Right lobe of liver (tissue), 6 donors: ENCODE results near the gene IL3. TPM values are rescaled to one million over a fixed set of nuclear protein-coding genes. Genes with fewer than 3 reads are reported as not detected.

Experiments used
- ATAC-seq, 4 donors: fragments of 200-7000 bp; cut with Tn5 transposase; one replicate each; pipeline ENCODE4 v1.9.1; 2020; ENCODE audit warnings: mild to moderate bottlenecking in 4 of 4, moderate library complexity in 4 of 4
- DNase-seq, 3 donors: peaks; one replicate each; pipeline ENCODE4 v3.0.0-alpha.2; 2020
- H3K27ac ChIP-seq, 3 donors: fragments of 200-600 bp; one replicate each; pipeline ENCODE4 v1.8.0; 2022
- H3K27me3 ChIP-seq, 2 donors: fragments of 200-600 bp; one replicate each; pipeline ENCODE4 v1.8.0; 2022
- H3K36me3 ChIP-seq, 4 donors: fragments of 200-600 bp; sonication (generic) in 1 of 4; one replicate each; pipeline versions ENCODE4 v1.5.1 to v1.8.0; 2017 to 2022; ENCODE audit warnings: control low read depth in 1 of 4
- H3K4me1 ChIP-seq, 4 donors: fragments of 200-600 bp; sonication (generic) in 1 of 4; one replicate each; pipeline versions ENCODE4 v1.5.1 to v1.8.0; 2017 to 2022; ENCODE audit warnings: control low read depth in 1 of 4
- H3K4me3 ChIP-seq, 3 donors: fragments of 200-600 bp; one replicate each; pipeline ENCODE4 v1.8.0; 2022
- H3K9me3 ChIP-seq, 4 donors: fragments of 200-600 bp; sonication (generic) in 1 of 4; one replicate each; pipeline versions ENCODE4 v1.5.1 to v1.8.0; 2017 to 2022; ENCODE audit warnings: control low read depth in 1 of 4
- CTCF ChIP-seq, 4 donors: fragments of 200-600 bp in 3 of 4; fragments of 450-650 bp in 1 of 4; IDR thresholded peaks; one replicate each; pipeline versions ENCODE4 v1.5.1 to v1.8.0; 2016 to 2022; ENCODE audit warnings: antibody characterized with exemption in 4 of 4, mild to moderate bottlenecking in 2 of 4
- POLR2A ChIP-seq: fragments of 450-650 bp; IDR thresholded peaks from one replicate; pipeline ENCODE4 v1.6.1; 2017; ENCODE audit warnings: antibody characterized with exemption, mild to moderate bottlenecking
- WGBS: methylation state at CpG from one replicate; pipeline ENCODE4 v1.1.6; 2018; ENCODE audit warnings: low coverage, low lambda C conversion rate; ENCODE audit not compliant: insufficient coverage; ENCODE audit errors: missing lambda C conversion rate; 5-methylcytosine and 5-hydroxymethylcytosine counted together
- intact Hi-C, 2 donors: fragments of 100-400 bp; cut with DNase I; formaldehyde crosslinking; loops; one replicate each; pipeline versions ENCODE4 v1.11.2 to v1.14.1; 2022
- total RNA-seq, 6 experiments: library from RNA; depleted of rRNA in 2 of 6; stranded (reverse); fragments of >200 nt in 2 of 6; fragmentation: NEBNext Ultra II Directional in 3 of 6; extraction: Animal tissue kit (Norgen Biotek cat#: 25700) in 3 of 6; gene quantifications; one replicate each; pipeline versions ENCODE4 v1.1.0 to v1.2.4, GENCODE V29; 2016 to 2023
- donor health status: DM: no; HTN: yes; CAD: no.
- donor health status: DM: no; HTN: no; CAD: no.
- donor health status: DM: no; HTN: no; CAD: no.
- donor health status: DM: no; HTN: yes; CAD: no.
- donor health status: DM: no; HTN: yes; CAD: no.

IL3 gene
- total RNA-seq, 6 experiments from 2014 or later = not detected

- no peak overlapping the region for H3K4me3 ChIP-seq
- no peaks in the 10 kb centered on the region for H3K4me1 ChIP-seq
- TF ChIP-seq CTCF (IDR thresholded peaks at IDR 0.05) = no peak
- TF ChIP-seq POLR2A = no peak
- H3K9me3 ChIP-seq = no peaks in the 10 kb centered on the region
- ATAC-seq (no peak), DNase-seq (no peak)
- no peaks in the 10 kb centered on the region for H3K36me3 ChIP-seq
- no peaks in the 10 kb centered on the region for H3K27me3 ChIP-seq
- WGBS = 46% methylated on average over 2 of the region's 2 CpGs
- intact Hi-C loops = no loop called here
- no peak overlapping the region for H3K27ac ChIP-seq
Measured at GRCh38 chr5:132021654-132022053, 38.8 kb upstream of the IL3 start.

- intact Hi-C loops = no loop called here
- H3K4me3 ChIP-seq = no peak overlapping the region
- H3K4me1 ChIP-seq = no peaks in the 10 kb centered on the region
- no peak overlapping the region for H3K27ac ChIP-seq
- H3K36me3 ChIP-seq = no peaks in the 10 kb centered on the region
- no peaks in the 10 kb centered on the region for H3K27me3 ChIP-seq
- H3K9me3 ChIP-seq = no peaks in the 10 kb centered on the region
- 56% methylated on average over 2 of the region's 2 CpGs for WGBS
- TF ChIP-seq POLR2A = no peak
- peak in 1 of 4 donors; percentile 80 for ATAC-seq
- no peak for DNase-seq
Measured at GRCh38 chr5:132022737-132023136, 37.7 kb upstream of the IL3 start.

GRCh38 chr5:132023258-132024116 lies 37.0 kb upstream of the IL3 start:
- Histone ChIP-seq H3K4me1 (no peaks in the 10 kb centered on the region), H3K36me3 (no peaks in the 10 kb centered on the region), H3K27ac (no peak overlapping the region), H3K27me3 (no peaks in the 10 kb centered on the region), H3K9me3 (no peaks in the 10 kb centered on the region), H3K4me3 (no peak overlapping the region)
- TF ChIP-seq CTCF (IDR thresholded peaks at IDR 0.05) (no peak), POLR2A (no peak)
- WGBS = 62% methylated on average over 3 of the region's 5 CpGs
- no peak for ATAC-seq
- intact Hi-C loops = no loop called here
- DNase-seq = peak in 1 of 3 donors; percentile 23

GRCh38 chr5:132024117-132024435 lies 36.4 kb upstream of the IL3 start:
- 63% methylated on average over 4 of the region's 4 CpGs for WGBS
- H3K4me3 ChIP-seq = no peak overlapping the region
- no peaks in the 10 kb centered on the region for H3K27me3 ChIP-seq
- no peak for TF ChIP-seq CTCF (IDR thresholded peaks at IDR 0.05)
- TF ChIP-seq POLR2A = no peak
- no peaks in the 10 kb centered on the region for H3K36me3 ChIP-seq
- no peaks in the 10 kb centered on the region for H3K4me1 ChIP-seq
- no peak overlapping the region for H3K27ac ChIP-seq
- intact Hi-C loops = no loop called here
- ATAC-seq (no peak), DNase-seq (peak in 1 of 3 donors; percentile 22)
- H3K9me3 ChIP-seq = no peaks in the 10 kb centered on the region

- TF ChIP-seq POLR2A (no peak), CTCF (IDR thresholded peaks at IDR 0.05) (no peak)
- Histone ChIP-seq H3K9me3 (no peaks in the 10 kb centered on the region), H3K4me3 (no peak overlapping the region), H3K27ac (no peak overlapping the region), H3K4me1 (no peaks in the 10 kb centered on the region), H3K36me3 (no peaks in the 10 kb centered on the region), H3K27me3 (no peaks in the 10 kb centered on the region)
- 65% methylated on average over 8 of the region's 8 CpGs for whole genome bisulfite sequencing
- ATAC-seq = no peak
- no peak for DNase-seq
- intact Hi-C loops = no loop called here
Measured at GRCh38 chr5:132024789-132025402, 35.6 kb upstream of the IL3 start.
